K562 (cell line): ENCODE measurements around the gene RHOF. TPM values are rescaled to one million over a fixed set of nuclear protein-coding genes. Genes with fewer than 3 reads are reported as not detected.

Source experiments
- ATAC-seq: fragments of 200-7000 bp; cut with Tn5 transposase; 3 replicates; pipeline ENCODE4 v1.9.1; 2020; ENCODE audit warnings: moderate library complexity
- BruUV-seq: library from RNA; stranded (reverse); fragments of 400-500 nt; replicated peaks from 2 replicates; lab custom pipeline; 2021; lab: Mats Ljungman, UMichigan
- CTCF ChIA-PET: fragments of 300-600 bp; formaldehyde crosslinking; extraction: SDS; loops from one replicate; lab custom pipeline; 2021; ENCODE audit warnings: low intra/inter-chr PET ratio; lab: Yijun Ruan, JAX
- POLR2A ChIA-PET: fragments of 300-600, 350-650 bp; sonication (Branson Sonifier 250); formaldehyde crosslinking; extraction: SDS; loops from one replicate; lab custom pipeline; 2021; ENCODE audit warnings: antibody characterized with exemption, inconsistent platforms; lab: Yijun Ruan, JAX
- DNase-seq, 4 experiments: peaks; one replicate each; pipeline versions ENCODE4 v3.0.0 to v3.0.0-alpha.2; 2011 to 2018; ENCODE audit warnings: low spot score in 3 of 4, mixed read lengths in 3 of 4; ENCODE audit errors: extremely low read depth in 1 of 4
- FAIRE-seq: peaks from 2 replicates; lab custom pipeline; 2011; peaks lifted over from hg19 to GRCh38; lab: Jason Lieb, UNC
- H2AFZ ChIP-seq: 2 replicates; pipeline ENCODE4 v1.6.0; 2011; ENCODE audit warnings: low read depth, low read length, control low read depth, inconsistent platforms
- H3K27ac ChIP-seq: fragments of 200-600 bp; 3 replicates; pipeline ENCODE4 v1.8.0; 2011; ENCODE audit warnings: low read depth, mild to moderate bottlenecking, control low read depth, inconsistent platforms, low read length, moderate library complexity, mixed read lengths; ENCODE audit errors: extremely low read depth
- H3K27me3 ChIP-seq, 2 experiments: fragments of 300-600 bp in 1 of 2; 2 replicates in 1 of 2; 3 replicates in 1 of 2; pipeline versions ENCODE4 v1.6.0 to v1.8.0; 2011; ENCODE audit warnings: inconsistent platforms in 2 of 2, low read length in 2 of 2, mild to moderate bottlenecking in 1 of 2, mixed read lengths in 1 of 2, moderate library complexity in 1 of 2; ENCODE audit not compliant: control insufficient read depth in 2 of 2, insufficient read depth in 2 of 2
- H3K36me3 ChIP-seq: fragments of 300-600 bp; 3 replicates; pipeline ENCODE4 v1.8.0; 2011; ENCODE audit warnings: mild to moderate bottlenecking, low read length, inconsistent platforms; ENCODE audit not compliant: control insufficient read depth, insufficient read depth
- H3K4me1 ChIP-seq, 2 experiments: fragments of 200-600 bp in 1 of 2; replicated peaks in 1 of 2; 2 replicates in 1 of 2; 3 replicates in 1 of 2; pipeline versions ENCODE4 v1.5.1 to v1.8.0; 2011; ENCODE audit warnings: inconsistent platforms in 2 of 2, low read length in 2 of 2, mild to moderate bottlenecking in 1 of 2, mixed read lengths in 1 of 2, moderate library complexity in 1 of 2; ENCODE audit not compliant: control insufficient read depth in 2 of 2, insufficient read depth in 2 of 2
- H3K4me2 ChIP-seq: 2 replicates; pipeline ENCODE4 v1.6.1; 2011; ENCODE audit warnings: low read length, control low read depth, inconsistent platforms, mixed read lengths; ENCODE audit not compliant: insufficient read depth
- H3K4me3 ChIP-seq: fragments of 200-600 bp; sonication (generic), shearing (Covaris generic); 2 replicates; pipeline ENCODE4 v1.5.1; 2016; ENCODE audit warnings: control low read depth, inconsistent platforms
- H3K79me2 ChIP-seq: fragments of 200-600 bp; 3 replicates; pipeline ENCODE4 v1.8.0; 2011; ENCODE audit warnings: low read length, inconsistent platforms; ENCODE audit not compliant: control insufficient read depth, insufficient read depth
- H3K9ac ChIP-seq, 2 experiments: 2 replicates each; pipeline versions ENCODE4 v1.6.0 to v1.6.1; 2011; ENCODE audit warnings: low read depth in 2 of 2, low read length in 2 of 2, control low read depth in 1 of 2, inconsistent platforms in 1 of 2, mild to moderate bottlenecking in 1 of 2, mixed read lengths in 1 of 2; ENCODE audit not compliant: insufficient read depth in 1 of 2
- H3K9me1 ChIP-seq: one replicate; pipeline ENCODE4 v1.6.0; 2011; ENCODE audit warnings: inconsistent platforms, mild to moderate bottlenecking, low read length, moderate library complexity; ENCODE audit not compliant: control insufficient read depth, insufficient read depth
- H3K9me3 ChIP-seq: replicated peaks from 2 replicates; pipeline ENCODE4 v1.5.1; 2011; ENCODE audit warnings: low read depth, low read length, inconsistent platforms; ENCODE audit not compliant: control insufficient read depth, insufficient read depth
- H4K20me1 ChIP-seq: replicated peaks from 2 replicates; pipeline ENCODE4 v1.6.1; 2011; ENCODE audit warnings: low read length, inconsistent platforms, mixed read lengths; ENCODE audit not compliant: control insufficient read depth, insufficient read depth
- RBM25 ChIP-seq: fragments of 200-400 bp; formaldehyde crosslinking; IDR thresholded peaks from 2 replicates; pipeline ENCODE4 v1.6.1; 2018; ENCODE audit warnings: low read length, low read depth, moderate library complexity; ENCODE audit not compliant: severe bottlenecking
- SMARCA5 ChIP-seq: fragments of 450-650 bp; IDR thresholded peaks from 2 replicates; pipeline ENCODE4 v1.6.1; 2016
- TCF7 ChIP-seq: sonication (generic); IDR thresholded peaks from 2 replicates; pipeline ENCODE4 v1.6.1; 2016; ENCODE audit warnings: antibody characterized with exemption, borderline replicate concordance
- VEZF1 ChIP-seq: fragments of 200-800 bp; sonication (Bioruptor generic); IDR thresholded peaks from 2 replicates; pipeline ENCODE4 v1.6.1; 2017; ENCODE audit warnings: missing genetic modification characterization, missing compliant biosample characterization
- ZFP36 ChIP-seq: fragments of 150-350 bp; IDR thresholded peaks from 2 replicates; pipeline ENCODE4 v1.6.1; 2018; ENCODE audit warnings: low read length, low read depth; ENCODE audit not compliant: partially characterized antibody
- ZNF12 ChIP-seq: sonication (generic); formaldehyde crosslinking; IDR thresholded peaks from 2 replicates; pipeline ENCODE4 v1.4.0; 2020; ENCODE audit warnings: mild to moderate bottlenecking, missing genetic modification reagents
- ZNF277 ChIP-seq: fragments of 250-450 bp; sonication (Bioruptor Pico); IDR thresholded peaks from 2 replicates; pipeline ENCODE4 v1.8.0; 2022; ENCODE audit warnings: inconsistent platforms, mild to moderate bottlenecking, moderate library complexity, borderline replicate concordance
- ZNF76 ChIP-seq: fragments of 250-450 bp; sonication (Bioruptor Pico); IDR thresholded peaks from 2 replicates; pipeline ENCODE4 v1.4.0; 2020; ENCODE audit warnings: mild to moderate bottlenecking, moderate library complexity, borderline replicate concordance
- WGBS: fragments of 100-300 bp; shearing (Covaris generic); methylation state at CpG from one replicate; pipeline ENCODE4 v1.1.6; 2016; ENCODE audit warnings: low coverage, mixed read lengths; ENCODE audit not compliant: insufficient coverage; ENCODE audit errors: missing lambda C conversion rate; 5-methylcytosine and 5-hydroxymethylcytosine counted together
- in situ Hi-C: fragments of 300-500 bp; cut with MboI; formaldehyde crosslinking; loops from 4 replicates; pipeline ENCODE4 v1.15.0; 2018; ENCODE audit warnings: inconsistent platforms, mixed read lengths
- intact Hi-C: fragments of 100-400 bp; cut with micrococcal nuclease; formaldehyde crosslinking; loops from 2 replicates; pipeline ENCODE4 v1.14.2; 2022
- polyA plus RNA-seq, 8 experiments: library from polyadenylated mRNA; depleted of rRNA in 4 of 8; stranded (reverse) in 5 of 8; unstranded in 3 of 8; fragments of >200 nt; fragmentation: Nextera tagmentation in 2 of 8; fragmentation: Illumina TruSeq in 1 of 8; extraction: Ambion mirVana in 2 of 8; extraction: Trizol in 1 of 8; gene quantifications; 2 replicates each; pipeline versions ENCODE4 v1.2.1 to v1.2.3, GENCODE V29; 2011 to 2014; ENCODE audit warnings: inconsistent platforms in 1 of 8, missing spikeins in 1 of 8
- total RNA-seq, 7 experiments: library from RNA; depleted of rRNA in 6 of 7; stranded (reverse); fragments of >200 nt in 6 of 7; fragmentation: Illumina TruSeq in 2 of 7; extraction: Trizol in 2 of 7; gene quantifications; 2 replicates each; pipeline versions ENCODE4 v1.2.1 to v1.2.3, GENCODE V29; 2011 to 2021; ENCODE audit warnings: low replicate concordance in 1 of 7

The RHOF gene
- total and polyA plus RNA-seq, 9 of the 15 experiments (the other 6 are each of a cell fraction or from before 2014, with no cell fraction given): 0.13 to 10.1 (median 4.0) TPM

- in situ Hi-C loops (no loop called here), intact Hi-C loops (no loop called here)
- no peak overlapping the region for H3K4me3 ChIP-seq
- ATAC-seq (no peak), FAIRE-seq (no peak), DNase-seq (no peak)
- H3K4me1 ChIP-seq: peaks cover 0 to 33% of the 10 kb centered on the region in 2 experiments; a peak in 4 of 5 replicates
- H3K79me2 ChIP-seq: no peaks in the 10 kb centered on the region
- CTCF ChIA-PET: no interaction called here
- H2AFZ ChIP-seq: no peak overlapping the region
- BruUV-seq: no TSS peak
- no peak overlapping the region for H3K27ac ChIP-seq
- 35% methylated on average over 6 of the region's 7 CpGs for WGBS
- POLR2A ChIA-PET: interaction anchor here (0.6 to 1.4 kb wide), 4 partner anchors 13 to 350 kb away, joined by 3 to 4 read pairs (median 3); no protein-coding TSS in a partner anchor
- H3K9ac ChIP-seq: peak overlapping the region in 1 of 2 experiments; percentile 35; a peak in 1 of 4 replicates
- 0 out of 2 replicates have a peak, but pooled peaks cover 5% of the 10 kb centered on the region for H4K20me1 ChIP-seq
- no peaks in the 10 kb centered on the region for H3K9me1 ChIP-seq
- H3K36me3 ChIP-seq: no peaks in the 10 kb centered on the region
- no peaks in the 10 kb centered on the region for H3K27me3 ChIP-seq
- TF ChIP-seq ZNF12 (no peak), VEZF1 (CRISPR knock-in tag) (peak; percentile 66), ZNF76 (CRISPR knock-in tag) (no peak), ZNF277 (no peak), SMARCA5 (peak; percentile 57; the same call in 1 of the 2 replicates), ZFP36 (peak; percentile 98), TCF7 (no peak), RBM25 (peak; percentile 74)
- no peak overlapping the region for H3K4me2 ChIP-seq
- no peaks in the 10 kb centered on the region for H3K9me3 ChIP-seq
Observed at GRCh38 chr12:121788176-121788818, 5.2 kb downstream of the RHOF start.
